ENCODE data around the gene ZBTB40.

- TF ChIP-seq CTCF (IDR thresholded peaks at IDR 0.05) (no peak), POLR2A (IDR thresholded peaks at IDR 0.05) (no peak)
Measured at GRCh38 chr1:22442212-22442894, 9.3 kb upstream of the ZBTB40 start.
